Small intestine (tissue), 7 donors: ENCODE measurements around the gene USP28. TPM values are rescaled to one million over a fixed set of nuclear protein-coding genes. Genes with fewer than 3 reads are reported as not detected.

Source experiments
- DNase-seq, 2 donors: peaks; one replicate each; pipeline versions ENCODE4 v3.0.0 to v3.0.0-alpha.2; 2013
- FAIRE-seq: peaks from 2 replicates; lab custom pipeline; 2012; peaks lifted over from hg19 to GRCh38; lab: Jason Lieb, UNC
- H3K27ac ChIP-seq, 3 donors: one replicate each; pipeline ENCODE4 v1.5.1; 2013; ENCODE audit warnings: low read length in 2 of 3, mild to moderate bottlenecking in 2 of 3, control low read depth in 1 of 3, inconsistent platforms in 1 of 3, low read depth in 1 of 3, moderate library complexity in 1 of 3
- H3K27me3 ChIP-seq, 3 donors: one replicate each; pipeline ENCODE4 v1.6.1; 2013; ENCODE audit warnings: low read length in 3 of 3, inconsistent platforms in 1 of 3; ENCODE audit not compliant: control insufficient read depth in 3 of 3, insufficient read depth in 3 of 3
- H3K36me3 ChIP-seq, 3 donors: one replicate each; pipeline ENCODE4 v1.6.1; 2013; ENCODE audit warnings: low read length in 3 of 3, inconsistent platforms in 1 of 3, low read depth in 1 of 3, mild to moderate bottlenecking in 1 of 3, moderate library complexity in 1 of 3; ENCODE audit not compliant: control insufficient read depth in 3 of 3, insufficient read depth in 2 of 3
- H3K4me1 ChIP-seq, 3 donors: one replicate each; pipeline ENCODE4 v1.6.1; 2013; ENCODE audit warnings: low read length in 2 of 3, inconsistent platforms in 1 of 3, low read depth in 1 of 3, mild to moderate bottlenecking in 1 of 3, moderate library complexity in 1 of 3; ENCODE audit not compliant: control insufficient read depth in 3 of 3, insufficient read depth in 2 of 3
- H3K4me3 ChIP-seq, 3 donors: one replicate each; pipeline ENCODE4 v1.5.1; 2013; ENCODE audit warnings: low read length in 3 of 3, control low read depth in 1 of 3, inconsistent platforms in 1 of 3, low read depth in 1 of 3, mild to moderate bottlenecking in 1 of 3, moderate library complexity in 1 of 3
- H3K9me3 ChIP-seq, 2 donors: one replicate each; pipeline ENCODE4 v1.6.1; 2013; ENCODE audit warnings: low read depth in 1 of 2, low read length in 1 of 2; ENCODE audit not compliant: control insufficient read depth in 2 of 2, insufficient read depth in 1 of 2
- WGBS, 3 donors: extraction: QIAGEN DNeasy Blood & Tissue Kit; methylation state at CpG; one replicate each; pipeline ENCODE4 v1.1.7; 2013; 5-methylcytosine and 5-hydroxymethylcytosine counted together
- polyA plus RNA-seq, 4 donors: library from polyadenylated mRNA; stranded (reverse) in 3 of 4; unstranded in 1 of 4; fragments of 200-250 nt in 3 of 4; fragments of 120-200 nt in 1 of 4; gene quantifications; one replicate each; pipeline versions ENCODE4 v1.2.1 to v1.2.3, GENCODE V29; 2013
- donor health status: healthy with polysubstance abuse.
- donor health status: control.
- donor health status: control.
- donor health status: Bipolar disorder and iron deficiency.
- donor health status: healthy.

Gene USP28
- polyA plus RNA-seq, 4 donors, result 5.1 to 28.9 (median 8.3) TPM

DNA sequence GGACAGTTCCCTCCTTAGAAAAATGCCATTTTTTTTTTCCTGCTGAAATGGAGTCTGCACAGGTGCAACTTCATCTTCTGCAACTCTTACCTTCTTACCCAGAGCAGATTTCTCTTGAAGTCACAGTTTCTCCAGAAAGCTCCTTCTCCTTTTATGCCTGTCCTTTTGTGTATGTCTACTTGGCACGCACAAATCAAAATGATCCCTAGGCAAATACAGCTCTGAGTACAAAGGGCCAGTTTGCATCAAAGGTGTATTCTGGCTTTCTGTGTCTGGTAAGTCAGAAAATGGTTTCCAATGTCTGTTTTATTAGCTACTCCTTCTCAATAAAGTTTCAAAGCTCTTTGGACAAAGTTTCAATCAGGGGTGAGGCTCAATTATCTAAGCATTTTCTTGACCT, 93.2 kb downstream of the USP28 start:
- H3K27ac ChIP-seq, result no peak overlapping the region
- no peaks in the 10 kb centered on the region for H3K4me1 ChIP-seq
- no peaks in the 10 kb centered on the region for H3K27me3 ChIP-seq
- 39 to 65% (median 45%) methylated on average over 1 of the region's 1 CpG for WGBS, 3 donors
- H3K9me3 ChIP-seq, result no peaks in the 10 kb centered on the region
- no peak overlapping the region for H3K4me3 ChIP-seq
- DNase-seq, result no peak
- FAIRE-seq, result no peak
- H3K36me3 ChIP-seq, result no peaks in the 10 kb centered on the region

DNA sequence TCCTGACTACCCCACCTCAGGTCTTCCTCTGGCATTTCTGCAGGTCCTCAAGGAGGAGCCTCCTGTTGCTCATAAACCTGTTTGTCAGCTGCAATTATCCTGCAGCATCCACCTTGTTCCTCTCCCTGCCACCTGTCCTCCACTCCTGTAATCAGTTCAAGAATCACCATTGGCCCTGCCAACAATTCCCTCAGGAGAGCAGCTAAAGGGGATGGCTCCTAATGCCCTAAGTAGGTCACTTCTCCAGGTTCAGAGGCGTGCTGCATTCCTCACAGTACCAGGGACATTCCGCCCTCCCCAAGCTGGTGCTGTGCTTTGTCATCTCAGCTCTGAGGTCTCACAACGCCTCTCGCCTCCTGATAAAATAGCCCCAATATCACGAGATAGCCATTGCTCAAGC, 93.7 kb downstream of the USP28 start:
- Histone ChIP-seq H3K4me3 (no peak overlapping the region), H3K27ac (no peak overlapping the region), H3K27me3 (no peaks in the 10 kb centered on the region), H3K9me3 (no peaks in the 10 kb centered on the region), H3K36me3 (no peaks in the 10 kb centered on the region), H3K4me1 (no peaks in the 10 kb centered on the region)
- WGBS, 3 donors, result 45 to 61% (median 55%) methylated on average over 5 of the region's 5 CpGs
- no peak for DNase-seq
- no peak for FAIRE-seq

DNA sequence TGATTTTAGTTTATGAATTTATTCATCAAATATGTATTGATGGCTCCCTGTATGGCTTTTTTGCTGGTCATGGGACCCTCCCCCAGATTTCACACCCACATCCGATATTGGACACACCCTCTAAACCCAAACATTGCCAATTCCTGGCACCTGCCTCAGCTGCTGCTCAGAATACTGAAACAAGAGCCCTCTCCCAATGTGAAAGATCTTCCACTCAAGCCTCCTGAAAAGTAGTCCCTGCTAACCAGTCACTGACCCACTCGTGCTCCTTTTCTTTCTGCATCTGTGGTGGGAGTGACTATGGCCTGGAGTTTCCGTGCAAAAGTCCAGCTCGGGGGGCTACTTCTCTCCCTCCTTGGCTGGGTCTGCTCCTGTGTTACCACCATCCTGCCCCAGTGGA, 95.9 kb downstream of the USP28 start, which contains the start of gene CLDN25:
Gene CLDN25 (plus strand): TSS at position 301 of the 400 bp plus-strand sequence. CDS start 0 bp downstream, at position 301.
- FAIRE-seq (no peak), DNase-seq (no peak)
- Histone ChIP-seq H3K27me3 (peaks cover 0 to 7% (median 0%) of the 10 kb centered on the region in 3 donors), H3K4me3 (no peak within 1 kb of the TSS), H3K36me3 (no peaks in the 10 kb centered on the region), H3K27ac (no peak within 1 kb of the TSS), H3K4me1 (no peaks in the 10 kb centered on the region), H3K9me3 (no peaks in the 10 kb centered on the region)
- 69 to 73% (median 70%) methylated on average over 4 of the region's 4 CpGs for WGBS, 3 donors

- no peak overlapping the region for H3K27ac ChIP-seq
- H3K9me3 ChIP-seq, result no peaks in the 10 kb centered on the region
- no peak overlapping the region for H3K4me3 ChIP-seq
- no peaks in the 10 kb centered on the region for H3K4me1 ChIP-seq
- DNase-seq, result peak; percentile 6 to 49
- 37 to 54% (median 45%) methylated on average over 11 of the region's 11 CpGs for WGBS, 3 donors
- no peak for FAIRE-seq
- H3K36me3 ChIP-seq, result no peaks in the 10 kb centered on the region
- H3K27me3 ChIP-seq, result peaks cover 0 to 7% (median 0%) of the 10 kb centered on the region in 3 donors
These were observed 97.1 kb downstream of the USP28 start for GRCh38 chr11:113778111-113778910.

GRCh38 chr11:113774174-113774503, 101.2 kb downstream of the USP28 start:
- FAIRE-seq, result peak; percentile 10
- DNase-seq, result no peak
- Histone ChIP-seq H3K4me3 (peak overlapping the region in 1 of 3 donors; percentile 53), H3K27ac (no peak overlapping the region), H3K9me3 (no peaks in the 10 kb centered on the region), H3K4me1 (peaks cover 0 to 4% (median 0%) of the 10 kb centered on the region in 3 donors), H3K36me3 (peaks cover 0 to 9% (median 2%) of the 10 kb centered on the region in 3 donors), H3K27me3 (peaks cover 0 to 7% (median 0%) of the 10 kb centered on the region in 3 donors)
- 0% methylated on average over 1 of the region's 1 CpG for WGBS, 3 donors

GRCh38 chr11:113773416-113774173, 101.8 kb downstream of the USP28 start, which contains the start of gene ZW10:
ZW10 (minus strand) TSS chr11:113773692; CDS start chr11:113773666, 26 bp downstream.
- WGBS, 3 donors, result 0% methylated on average over 46 of the region's 46 CpGs
- Histone ChIP-seq H3K27ac (peak within 1 kb of the TSS; percentile 59 to 90 (median 76)), H3K27me3 (peaks cover 0 to 7% (median 0%) of the 10 kb centered on the region in 3 donors), H3K4me1 (peaks cover 0 to 4% (median 0%) of the 10 kb centered on the region in 3 donors), H3K36me3 (peaks cover 0 to 11% (median 2%) of the 10 kb centered on the region in 3 donors), H3K9me3 (no peaks in the 10 kb centered on the region), H3K4me3 (peak within 1 kb of the TSS; percentile 53 to 80 (median 78))
- DNase-seq (peak; percentile 96 to 99), FAIRE-seq (no peak)

DNA sequence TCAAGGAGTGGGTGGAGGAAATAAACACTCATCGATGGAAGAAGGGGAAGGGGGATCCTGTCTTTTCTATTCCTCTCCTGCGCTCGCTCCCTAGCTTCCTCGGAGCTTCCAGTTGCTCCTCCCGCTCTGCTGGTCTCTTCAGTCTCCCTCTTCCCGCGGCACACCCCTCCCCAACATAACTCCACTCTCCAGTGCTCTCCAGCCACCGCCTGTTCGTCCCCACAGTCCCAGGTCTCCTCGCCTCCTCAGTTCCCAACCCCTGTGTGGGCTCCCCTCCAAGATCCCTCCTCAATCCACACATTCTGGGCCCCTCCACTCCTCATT, 102.3 kb downstream of the USP28 start:
- no peak for FAIRE-seq
- no peaks in the 10 kb centered on the region for H3K9me3 ChIP-seq
- H3K4me1 ChIP-seq, result peaks cover 0 to 4% (median 0%) of the 10 kb centered on the region in 3 donors
- H3K4me3 ChIP-seq, result peak overlapping the region; percentile 53 to 80 (median 78)
- DNase-seq, result no peak
- WGBS, 3 donors, result 0 to 5% (median 2%) methylated on average over 10 of the region's 10 CpGs
- H3K27me3 ChIP-seq, result peaks cover 0 to 7% (median 0%) of the 10 kb centered on the region in 3 donors
- peak overlapping the region; percentile 43 to 90 (median 76) for H3K27ac ChIP-seq
- peaks cover 0 to 11% (median 5%) of the 10 kb centered on the region in 3 donors for H3K36me3 ChIP-seq

DNA sequence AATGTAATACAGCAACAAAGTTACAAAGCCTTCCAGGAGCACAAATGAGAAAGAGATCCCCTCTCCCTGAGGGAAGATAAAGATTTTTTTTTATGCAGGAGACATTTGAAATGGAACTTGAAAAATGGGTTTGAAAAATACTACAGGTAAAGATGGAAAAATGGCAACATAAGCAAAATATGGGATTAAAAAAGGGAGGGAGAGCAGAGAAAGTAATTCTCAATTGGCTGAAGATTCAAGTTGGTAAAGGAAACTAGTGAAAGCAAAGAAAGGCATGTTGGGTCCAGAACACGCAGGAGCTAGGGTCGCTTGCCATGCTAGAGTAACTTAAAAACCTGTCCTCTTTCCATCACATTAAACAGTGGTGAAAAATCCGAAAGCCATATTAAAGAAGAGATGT, 103.4 kb downstream of the USP28 start:
- WGBS, 3 donors, result 76 to 93% (median 78%) methylated on average over 3 of the region's 3 CpGs
- H3K4me1 ChIP-seq, result peaks cover 0 to 4% (median 0%) of the 10 kb centered on the region in 3 donors
- DNase-seq, result no peak
- no peaks in the 10 kb centered on the region for H3K9me3 ChIP-seq
- no peak overlapping the region for H3K27ac ChIP-seq
- peaks cover 4 to 11% (median 5%) of the 10 kb centered on the region in 3 donors for H3K36me3 ChIP-seq
- H3K4me3 ChIP-seq, result no peak overlapping the region
- peaks cover 0 to 7% (median 0%) of the 10 kb centered on the region in 3 donors for H3K27me3 ChIP-seq
- no peak for FAIRE-seq
